NCI-H2171 (cell line): ENCODE measurements around the gene TMEM164.
"Not testable (repeated sequence)": the region's sequence is repeated elsewhere in the genome, so short reads cannot be mapped to it uniquely, and the experiment has no call there.

ENCODE experiments used
- DNase-seq: peaks from one replicate; lab custom pipeline; 2025; lab: John Stamatoyannopoulos, UW

The TMEM164 gene

DNA sequence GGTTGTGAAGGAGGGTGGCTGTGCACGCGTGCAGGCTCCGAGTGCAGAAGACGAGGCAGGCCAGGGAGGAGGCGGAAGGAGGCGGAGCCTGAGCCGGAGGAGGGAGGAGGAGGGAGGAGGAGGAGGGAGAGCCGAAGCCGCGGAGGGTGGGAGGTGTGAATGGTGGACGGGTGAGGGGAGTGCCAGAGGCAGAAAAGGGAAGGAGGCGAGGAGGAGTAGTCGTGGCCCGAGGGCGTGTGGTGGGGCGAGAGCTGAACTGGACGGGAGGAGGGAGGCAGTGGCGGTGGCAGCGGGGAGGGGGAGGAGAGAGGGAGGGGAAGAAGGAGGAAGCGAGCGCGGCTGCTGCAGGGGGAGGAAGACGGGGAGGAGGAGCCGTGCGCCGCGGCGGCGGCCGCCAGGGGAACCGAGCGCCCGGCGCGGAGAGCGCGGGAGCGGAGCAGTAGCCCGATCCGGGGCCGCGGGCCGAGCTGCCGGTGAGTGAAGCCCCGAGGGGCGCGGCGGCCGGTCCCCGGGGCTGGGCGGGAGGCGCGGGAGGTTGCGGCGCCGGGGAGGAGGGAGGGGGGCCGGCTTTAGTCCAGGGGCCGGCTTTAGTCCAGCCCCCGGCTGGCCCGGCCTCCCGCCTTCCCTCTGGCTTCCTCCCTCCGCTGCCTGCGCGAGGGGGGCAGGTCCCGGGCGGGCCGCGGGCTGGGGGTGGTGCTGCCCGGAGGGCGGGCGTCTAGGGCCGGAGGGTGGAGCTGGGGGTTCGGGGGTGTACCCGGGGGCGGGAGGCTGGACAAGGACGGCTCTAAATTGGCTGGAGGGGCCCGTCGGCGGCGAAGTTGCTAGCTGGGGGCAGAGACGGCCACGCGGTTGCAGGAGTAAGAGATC is at the start of gene TMEM164:
TMEM164 (plus strand) TSS at position 815 of the 867 bp plus-strand sequence. CDS start 661 bp downstream, outside the sequence.
- peak; percentile 70 for DNase-seq

GRCh38 chrX:109954333-109954732 is 48.6 kb upstream of the TMEM164 start:
- DNase-seq = no peak

GRCh38 chrX:109954955-109955354 is 48.0 kb upstream of the TMEM164 start:
- DNase-seq = no peak

GRCh38 chrX:109958266-109958665 is 44.6 kb upstream of the TMEM164 start:
- DNase-seq = no peak

- DNase-seq = no peak
These were observed 43.5 kb upstream of the TMEM164 start for GRCh38 chrX:109959356-109959871.

- no peak for DNase-seq
These were observed 38.5 kb upstream of the TMEM164 start for GRCh38 chrX:109964390-109964789.

- no peak for DNase-seq
These were observed 36.7 kb upstream of the TMEM164 start for GRCh38 chrX:109966246-109966645.

- DNase-seq = no peak
These were observed 35.8 kb upstream of the TMEM164 start for GRCh38 chrX:109967156-109967555.

GRCh38 chrX:109970841-109971240 is 32.1 kb upstream of the TMEM164 start:
- not testable (repeated sequence) for DNase-seq

DNA sequence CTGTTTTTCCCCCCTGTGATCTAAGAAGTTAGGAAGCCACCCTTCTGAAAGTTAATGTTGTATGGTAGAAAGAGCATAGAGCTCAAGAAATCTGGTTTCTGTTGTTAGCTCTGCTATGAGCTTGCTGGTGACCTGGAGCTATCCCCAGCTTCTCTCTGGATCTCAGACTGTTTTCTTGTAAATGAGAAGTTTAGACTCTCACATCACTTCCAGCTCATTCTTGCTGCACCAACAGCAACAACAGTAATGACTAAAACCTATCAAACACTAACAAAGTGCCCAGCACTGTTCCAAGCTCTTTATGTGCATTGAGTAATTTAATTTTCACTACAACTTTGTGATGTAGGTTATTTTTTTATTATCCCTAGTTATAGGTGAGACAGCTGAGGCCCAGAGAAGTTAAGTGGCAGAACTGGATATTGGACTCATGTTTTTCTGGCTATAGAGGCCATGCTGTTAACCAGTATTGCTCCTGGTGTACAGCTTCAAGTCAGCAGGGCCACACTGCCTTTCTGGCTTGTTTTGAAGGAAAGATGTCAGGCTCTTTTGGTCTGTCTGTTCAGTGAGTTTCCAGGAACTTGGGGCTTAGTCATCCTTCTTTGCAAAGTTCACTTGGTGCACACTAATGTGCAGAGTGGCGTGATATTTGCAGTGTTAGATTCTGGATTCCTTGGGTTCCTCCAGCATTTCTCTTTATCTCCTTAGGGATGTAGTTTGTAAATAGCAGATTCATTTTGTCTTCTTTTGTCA is 27.8 kb upstream of the TMEM164 start:
- no peak for DNase-seq

GRCh38 chrX:109985210-109985609 is 17.7 kb upstream of the TMEM164 start:
- DNase-seq = not testable (repeated sequence)

GRCh38 chrX:109987884-109988283 is 15.0 kb upstream of the TMEM164 start:
- no peak for DNase-seq

DNA sequence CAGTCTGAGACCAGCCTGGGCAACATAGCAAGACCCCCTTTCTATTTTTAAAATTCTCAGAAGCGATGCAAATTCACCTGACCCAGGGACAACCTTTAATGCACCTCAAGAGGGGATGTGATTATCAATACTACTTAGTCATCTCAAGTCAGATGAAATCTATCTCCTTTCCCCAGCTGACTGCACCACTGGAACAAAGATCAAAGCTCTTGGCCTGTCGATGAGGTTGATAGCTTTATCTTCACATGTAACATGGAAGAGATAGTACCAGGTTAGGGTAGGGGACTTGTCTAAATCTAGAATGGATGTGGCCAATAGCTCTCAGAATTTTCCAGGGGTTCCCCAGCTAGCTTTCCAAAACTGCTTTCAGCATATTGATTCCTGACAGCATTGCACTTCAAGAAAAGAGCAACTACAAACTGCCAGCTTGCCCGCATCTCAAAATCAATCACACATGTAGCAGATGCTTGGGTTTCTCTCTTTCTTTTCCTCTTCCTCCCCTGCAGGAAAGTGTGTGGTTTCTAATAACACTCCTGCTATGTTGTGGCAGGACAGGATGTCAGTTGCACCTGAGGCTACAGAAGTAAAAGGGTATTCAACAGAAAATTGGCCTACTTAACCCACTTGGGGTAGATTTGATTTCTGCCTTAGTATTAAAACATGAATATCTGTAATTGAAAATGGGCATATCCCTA is 12.2 kb upstream of the TMEM164 start:
- DNase-seq = no peak

DNA sequence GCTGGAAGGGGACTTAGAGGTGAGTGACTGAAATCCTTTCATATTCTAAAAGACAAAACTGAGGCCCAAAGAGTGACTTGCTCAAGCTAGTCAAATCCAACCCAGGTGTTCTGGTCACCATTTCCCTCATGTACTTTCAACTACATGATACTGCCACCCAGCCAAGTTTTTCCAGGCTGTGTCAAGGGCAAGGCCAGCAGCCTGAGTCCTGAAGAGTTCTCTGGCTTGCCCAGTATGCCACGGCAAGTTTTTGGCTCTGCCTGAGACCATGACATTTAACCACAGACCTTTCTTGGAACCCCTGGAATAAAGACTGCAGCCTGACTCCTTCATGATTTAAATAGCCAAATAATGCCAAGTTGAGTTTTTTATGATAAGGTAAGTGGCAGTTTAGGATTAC is 10.7 kb upstream of the TMEM164 start:
- no peak for DNase-seq

DNA sequence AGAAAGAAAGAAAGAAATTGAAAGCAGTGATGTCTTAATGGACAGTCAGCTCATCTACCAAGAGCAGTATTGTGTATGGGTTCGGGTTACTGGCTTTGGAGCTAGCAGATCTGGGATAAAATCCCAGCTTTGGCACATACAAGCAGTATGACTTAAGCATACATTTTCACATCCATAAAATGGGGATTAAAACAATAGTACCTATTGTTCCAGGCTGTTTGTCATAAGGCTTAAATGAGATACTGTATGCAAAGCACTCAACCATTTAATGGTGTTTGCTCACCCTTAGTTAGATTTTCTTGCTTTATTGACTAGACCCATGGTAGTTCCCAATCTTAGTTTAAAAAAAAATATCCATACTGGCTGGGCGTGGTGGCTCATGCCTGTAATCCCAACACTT is 7.8 kb upstream of the TMEM164 start:
- DNase-seq = no peak

GRCh38 chrX:109997786-109998452 is 5.0 kb upstream of the TMEM164 start:
- DNase-seq = no peak

- no peak for DNase-seq
These were observed 2.9 kb upstream of the TMEM164 start for GRCh38 chrX:110000000-110000399.

GRCh38 chrX:110000847-110001713 is 1.8 kb upstream of the TMEM164 start:
- no peak for DNase-seq

DNA sequence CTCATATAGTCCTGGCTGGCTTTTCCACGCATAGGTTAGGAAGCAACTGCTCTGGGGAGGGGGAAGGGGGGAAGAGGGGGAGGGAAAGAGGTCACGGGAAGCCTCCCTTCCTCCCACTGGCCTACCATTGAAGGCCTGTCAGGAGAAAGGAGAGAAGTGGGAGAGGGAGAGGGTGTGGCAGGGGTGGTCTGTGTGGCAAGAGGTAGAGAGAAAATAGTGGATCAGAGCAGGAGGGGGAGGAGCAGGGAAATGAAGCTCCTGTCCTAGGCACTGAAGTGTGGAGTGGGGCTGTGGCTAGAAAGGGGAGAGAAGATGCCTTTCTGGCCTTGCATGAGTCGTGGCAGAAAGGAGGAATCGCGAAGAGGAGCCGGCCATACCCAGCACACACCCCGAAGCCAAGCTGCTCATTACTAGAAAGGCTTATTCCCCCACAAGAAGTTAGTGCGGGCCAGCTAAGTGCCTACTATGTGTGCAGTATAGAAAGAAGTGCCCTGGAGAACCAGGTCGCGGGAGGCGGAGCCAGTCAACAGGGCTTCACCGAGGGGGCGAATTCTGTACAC is 1.1 kb upstream of the TMEM164 start:
- DNase-seq = no peak
